ENCODE data around the gene SERTAD2. TPM values are rescaled to one million over a fixed set of nuclear protein-coding genes. Genes with fewer than 3 reads are reported as not detected.

The SERTAD2 gene
- total RNA-seq, 2 experiments from 2014 or later, result 24.3 to 53.7 TPM

GRCh38 chr2:64685430-64685829 is 31.7 kb upstream of the SERTAD2 start:
- H3K9me3 Mint-ChIP-seq (ENCODE audit: low read depth), result no peaks in the 10 kb centered on the region
- H3K4me1 Mint-ChIP-seq, result no peaks in the 10 kb centered on the region
- ATAC-seq, result no peak
- no peak for DNase-seq
- H3K4me3 Mint-ChIP-seq, result no peak overlapping the region
- H3K27me3 Mint-ChIP-seq, result no peaks in the 10 kb centered on the region
- CTCF ChIA-PET, result interaction anchor here (0.9 kb wide), 1 partner anchor 10 kb away, joined by 3 read pairs; no protein-coding TSS in a partner anchor
- H3K27ac Mint-ChIP-seq, result no peak overlapping the region
- peaks cover 4% of the 10 kb centered on the region for H3K36me3 Mint-ChIP-seq

GRCh38 chr2:64683771-64684510 is 30.2 kb upstream of the SERTAD2 start:
- DNase-seq (no peak), ATAC-seq (no peak)
- peaks cover 9% of the 10 kb centered on the region for H3K4me1 Mint-ChIP-seq
- H3K9me3 Mint-ChIP-seq (ENCODE audit: low read depth), result no peaks in the 10 kb centered on the region
- no peaks in the 10 kb centered on the region for H3K27me3 Mint-ChIP-seq
- H3K27ac Mint-ChIP-seq, result no peak overlapping the region
- H3K36me3 Mint-ChIP-seq, result peaks cover 2% of the 10 kb centered on the region
- CTCF ChIA-PET, result no interaction called here
- no peak overlapping the region for H3K4me3 Mint-ChIP-seq

- DNase-seq (no peak), ATAC-seq (no peak)
- no peak overlapping the region for H3K27ac Mint-ChIP-seq
- no peaks in the 10 kb centered on the region for H3K27me3 Mint-ChIP-seq
- no peak overlapping the region for H3K4me3 Mint-ChIP-seq
- peaks cover 13% of the 10 kb centered on the region for H3K4me1 Mint-ChIP-seq
- H3K36me3 Mint-ChIP-seq, result peaks cover 2% of the 10 kb centered on the region
- H3K9me3 Mint-ChIP-seq (ENCODE audit: low read depth), result no peaks in the 10 kb centered on the region
- CTCF ChIA-PET, result no interaction called here
Measured at GRCh38 chr2:64681479-64681967, 27.8 kb upstream of the SERTAD2 start.

GRCh38 chr2:64679673-64680425 is 26.1 kb upstream of the SERTAD2 start:
- DNase-seq, result no peak
- Mint-ChIP-seq H3K4me1 (peaks cover 16% of the 10 kb centered on the region), H3K9me3 (ENCODE audit: low read depth) (no peaks in the 10 kb centered on the region), H3K4me3 (no peak overlapping the region), H3K36me3 (peaks cover 2% of the 10 kb centered on the region), H3K27me3 (no peaks in the 10 kb centered on the region), H3K27ac (no peak overlapping the region)
- no peak for ATAC-seq
- CTCF ChIA-PET, result interaction anchor here (0.9 to 1.3 kb wide), 3 partner anchors 12 to 71 kb away, joined by 3 to 5 read pairs (median 3); no protein-coding TSS in a partner anchor

GRCh38 chr2:64678771-64679590 is 25.3 kb upstream of the SERTAD2 start:
- DNase-seq (no peak), ATAC-seq (no peak)
- CTCF ChIA-PET, result interaction anchor here (0.9 to 1.2 kb wide), 3 partner anchors 26 to 70 kb away, joined by 3 read pairs; partner anchors contain the start of gene SERTAD2
- Mint-ChIP-seq H3K4me3 (no peak overlapping the region), H3K9me3 (ENCODE audit: low read depth) (no peaks in the 10 kb centered on the region), H3K36me3 (peaks cover 2% of the 10 kb centered on the region), H3K27ac (no peak overlapping the region), H3K27me3 (no peaks in the 10 kb centered on the region), H3K4me1 (peaks cover 16% of the 10 kb centered on the region)

GRCh38 chr2:64677530-64677929 is 23.8 kb upstream of the SERTAD2 start:
- CTCF ChIA-PET, result interaction anchor here (0.7 to 5.6 kb wide), 4 partner anchors 10 to 50 kb away, joined by 3 to 27 read pairs (median 6); partner anchors contain the start of gene SERTAD2
- no peak overlapping the region for H3K4me3 Mint-ChIP-seq
- H3K9me3 Mint-ChIP-seq (ENCODE audit: low read depth), result no peaks in the 10 kb centered on the region
- ATAC-seq, result no peak
- no peaks in the 10 kb centered on the region for H3K27me3 Mint-ChIP-seq
- no peak for DNase-seq
- peaks cover 2% of the 10 kb centered on the region for H3K36me3 Mint-ChIP-seq
- no peak overlapping the region for H3K27ac Mint-ChIP-seq
- peaks cover 24% of the 10 kb centered on the region for H3K4me1 Mint-ChIP-seq

- DNase-seq (peak; percentile 60), ATAC-seq (peak; percentile 82)
- Mint-ChIP-seq H3K4me1 (peaks cover 33% of the 10 kb centered on the region), H3K27me3 (no peaks in the 10 kb centered on the region), H3K36me3 (peaks cover 4% of the 10 kb centered on the region), H3K9me3 (ENCODE audit: low read depth) (no peaks in the 10 kb centered on the region), H3K27ac (no peak overlapping the region), H3K4me3 (no peak overlapping the region)
- CTCF ChIA-PET, result interaction anchor here (0.8 to 5.6 kb wide), 9 partner anchors 10 to 77 kb away, joined by 3 to 27 read pairs (median 4); partner anchors contain the start of gene SERTAD2
Measured at GRCh38 chr2:64675860-64676259, 22.1 kb upstream of the SERTAD2 start.

- CTCF ChIA-PET, result interaction anchor here (1.1 to 5.6 kb wide), 3 partner anchors 19 to 26 kb away, joined by 3 to 27 read pairs (median 4); partner anchors contain the start of gene SERTAD2
Measured at GRCh38 chr2:64672708-64673107, 19.0 kb upstream of the SERTAD2 start.

GRCh38 chr2:64670047-64670446 is 16.3 kb upstream of the SERTAD2 start:
- CTCF ChIA-PET, result no interaction called here
- no peaks in the 10 kb centered on the region for H3K9me3 Mint-ChIP-seq (ENCODE audit: low read depth)
- ATAC-seq (no peak), DNase-seq (no peak)
- peaks cover 10% of the 10 kb centered on the region for H3K36me3 Mint-ChIP-seq
- H3K4me1 Mint-ChIP-seq, result peaks cover 36% of the 10 kb centered on the region
- H3K4me3 Mint-ChIP-seq, result no peak overlapping the region
- H3K27ac Mint-ChIP-seq, result no peak overlapping the region
- H3K27me3 Mint-ChIP-seq, result no peaks in the 10 kb centered on the region

More at GRCh38 chr2:64672708-64673107, 19.0 kb upstream of the SERTAD2 start:
- Mint-ChIP-seq H3K4me3 (no peak overlapping the region), H3K27ac (no peak overlapping the region), H3K36me3 (peaks cover 10% of the 10 kb centered on the region), H3K9me3 (ENCODE audit: low read depth) (no peaks in the 10 kb centered on the region), H3K4me1 (peaks cover 25% of the 10 kb centered on the region), H3K27me3 (no peaks in the 10 kb centered on the region)
- DNase-seq (peak; percentile 48), ATAC-seq (peak; percentile 45)

GRCh38 chr2:64669288-64669687 is 15.6 kb upstream of the SERTAD2 start:
- ATAC-seq, result no peak
- no peak for DNase-seq
- CTCF ChIA-PET, result no interaction called here
- H3K27ac Mint-ChIP-seq, result no peak overlapping the region
- peaks cover 36% of the 10 kb centered on the region for H3K4me1 Mint-ChIP-seq
- no peaks in the 10 kb centered on the region for H3K27me3 Mint-ChIP-seq
- no peak overlapping the region for H3K4me3 Mint-ChIP-seq
- no peaks in the 10 kb centered on the region for H3K9me3 Mint-ChIP-seq (ENCODE audit: low read depth)
- peaks cover 10% of the 10 kb centered on the region for H3K36me3 Mint-ChIP-seq

GRCh38 chr2:64668542-64668941 is 14.8 kb upstream of the SERTAD2 start:
- H3K36me3 Mint-ChIP-seq, result peaks cover 10% of the 10 kb centered on the region
- no peak overlapping the region for H3K27ac Mint-ChIP-seq
- CTCF ChIA-PET, result interaction anchor here (3.6 kb wide), 1 partner anchor 16 kb away, joined by 15 read pairs; the partner anchor contains the start of gene SERTAD2
- no peak for ATAC-seq
- DNase-seq, result no peak
- peaks cover 38% of the 10 kb centered on the region for H3K4me1 Mint-ChIP-seq
- no peaks in the 10 kb centered on the region for H3K9me3 Mint-ChIP-seq (ENCODE audit: low read depth)
- no peaks in the 10 kb centered on the region for H3K27me3 Mint-ChIP-seq
- H3K4me3 Mint-ChIP-seq, result no peak overlapping the region

GRCh38 chr2:64667535-64667934 is 13.8 kb upstream of the SERTAD2 start:
- Mint-ChIP-seq H3K27ac (peak overlapping the region; percentile 76), H3K36me3 (peaks cover 10% of the 10 kb centered on the region), H3K4me1 (peaks cover 31% of the 10 kb centered on the region), H3K9me3 (ENCODE audit: low read depth) (no peaks in the 10 kb centered on the region), H3K4me3 (no peak overlapping the region), H3K27me3 (no peaks in the 10 kb centered on the region)
- peak; percentile 27 for ATAC-seq
- no peak for DNase-seq
- CTCF ChIA-PET, result interaction anchor here (0.6 to 3.6 kb wide), 4 partner anchors 15 to 164 kb away, joined by 3 to 15 read pairs (median 4); partner anchors contain the start of gene SERTAD2
